Measurements from ENCODE around the gene RGS6.

The RGS6 gene

GRCh38 chr14:72550513-72550912, 618.3 kb downstream of the RGS6 start:
- no peak for DNase-seq (ENCODE audit: low read depth in 2 of 2)

GRCh38 chr14:72552236-72552635, 620.0 kb downstream of the RGS6 start:
- no peak for DNase-seq (ENCODE audit: low read depth in 2 of 2)

GRCh38 chr14:72553161-72553560, 620.9 kb downstream of the RGS6 start:
- DNase-seq (ENCODE audit: low read depth in 2 of 2): no peak

- DNase-seq (ENCODE audit: low read depth in 2 of 2): peak; percentile 16 to 22
Observed at GRCh38 chr14:72553656-72554055, 621.4 kb downstream of the RGS6 start.

- DNase-seq (ENCODE audit: low read depth in 2 of 2): no peak
Observed at GRCh38 chr14:72554401-72554800, 622.2 kb downstream of the RGS6 start.

- DNase-seq (ENCODE audit: low read depth in 2 of 2): no peak
Observed at GRCh38 chr14:72554994-72555608, 622.9 kb downstream of the RGS6 start.

- no peak for DNase-seq (ENCODE audit: low read depth in 2 of 2)
Observed at GRCh38 chr14:72555609-72556000, 623.4 kb downstream of the RGS6 start.

GRCh38 chr14:72557671-72558070, 625.4 kb downstream of the RGS6 start:
- no peak for DNase-seq (ENCODE audit: low read depth in 2 of 2)

- no peak for DNase-seq (ENCODE audit: low read depth in 2 of 2)
Observed at GRCh38 chr14:72558721-72559120, 626.5 kb downstream of the RGS6 start.

- no peak for DNase-seq (ENCODE audit: low read depth in 2 of 2)
Observed at GRCh38 chr14:72559202-72559601, 627.0 kb downstream of the RGS6 start.

GRCh38 chr14:72559669-72560255, 627.5 kb downstream of the RGS6 start:
- no peak for DNase-seq (ENCODE audit: low read depth in 2 of 2)

- no peak for DNase-seq (ENCODE audit: low read depth in 2 of 2)
Observed at GRCh38 chr14:72560331-72560730, 628.1 kb downstream of the RGS6 start.

- no peak for DNase-seq (ENCODE audit: low read depth in 2 of 2)
Observed at GRCh38 chr14:72560889-72561493, 628.8 kb downstream of the RGS6 start.

GRCh38 chr14:72562300-72562699, 630.1 kb downstream of the RGS6 start:
- DNase-seq (ENCODE audit: low read depth in 2 of 2): no peak

- no peak for DNase-seq (ENCODE audit: low read depth in 2 of 2)
Observed at GRCh38 chr14:72563676-72564075, 631.4 kb downstream of the RGS6 start.

GRCh38 chr14:72565149-72565559, 632.9 kb downstream of the RGS6 start:
- DNase-seq (ENCODE audit: low read depth in 2 of 2): no peak

- no peak for DNase-seq (ENCODE audit: low read depth in 2 of 2)
Observed at GRCh38 chr14:72565917-72566316, 633.7 kb downstream of the RGS6 start.

GRCh38 chr14:72567226-72567625, 635.0 kb downstream of the RGS6 start:
- no peak for DNase-seq (ENCODE audit: low read depth in 2 of 2)

- DNase-seq (ENCODE audit: low read depth in 2 of 2): no peak
Observed at GRCh38 chr14:72568296-72568992, 636.2 kb downstream of the RGS6 start.

- DNase-seq (ENCODE audit: low read depth in 2 of 2): no peak
Observed at GRCh38 chr14:72573725-72574417, 641.6 kb downstream of the RGS6 start.

GRCh38 chr14:72574715-72575114, 642.5 kb downstream of the RGS6 start:
- DNase-seq (ENCODE audit: low read depth in 2 of 2): no peak

GRCh38 chr14:72576258-72576657, 644.0 kb downstream of the RGS6 start:
- DNase-seq (ENCODE audit: low read depth in 2 of 2): no peak
